ENCODE measurements around the gene ZNF566.

The ZNF566 gene

GRCh38 chr19:36488846-36489117 is 579 bp downstream of the ZNF566 start:
- Mint-ChIP-seq H3K4me3 (peak overlapping the region; percentile 89), H3K9me3 (peaks cover 6% of the 10 kb centered on the region), H3K4me1 (peaks cover 37% of the 10 kb centered on the region), H3K36me3 (peaks cover 27% of the 10 kb centered on the region), H3K27ac (peak overlapping the region; percentile 97)
- peak; percentile 64 for ATAC-seq
- no peak for DNase-seq (ENCODE audit: low spot score in 2 of 2)

- no peak for DNase-seq (ENCODE audit: low spot score in 2 of 2)
- H3K36me3 Mint-ChIP-seq, result peaks cover 27% of the 10 kb centered on the region
- H3K27ac Mint-ChIP-seq, result peak overlapping the region; percentile 97
- H3K4me1 Mint-ChIP-seq, result peaks cover 37% of the 10 kb centered on the region
- ATAC-seq, result peak; percentile 1
- peak overlapping the region; percentile 89 for H3K4me3 Mint-ChIP-seq
- peaks cover 6% of the 10 kb centered on the region for H3K9me3 Mint-ChIP-seq
These were observed 1.1 kb downstream of the ZNF566 start for GRCh38 chr19:36488118-36488845.

DNA sequence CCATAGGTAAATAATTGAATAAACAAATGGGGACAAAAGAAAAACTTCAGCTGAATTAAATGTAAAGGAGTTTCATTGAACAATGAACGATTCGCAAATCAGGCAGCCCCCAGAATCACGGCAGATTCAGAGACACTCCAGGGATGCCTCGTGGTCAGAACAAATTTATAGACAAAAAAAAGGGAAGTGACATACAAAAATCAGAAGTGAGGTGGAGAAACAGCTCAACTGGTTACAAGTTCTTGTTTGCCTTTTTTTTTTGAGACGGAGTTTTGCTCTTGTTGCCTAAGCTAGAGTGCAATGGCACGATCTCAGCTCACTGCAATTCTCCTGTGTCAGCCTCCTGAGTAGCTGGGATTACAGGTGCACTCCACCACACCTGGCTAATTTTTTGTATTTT is 5.7 kb downstream of the ZNF566 start:
- Mint-ChIP-seq H3K4me1 (peaks cover 16% of the 10 kb centered on the region), H3K27ac (no peak overlapping the region), H3K4me3 (no peak overlapping the region), H3K36me3 (peaks cover 11% of the 10 kb centered on the region), H3K9me3 (no peaks in the 10 kb centered on the region)
- DNase-seq (ENCODE audit: low spot score in 2 of 2), result no peak
- ATAC-seq, result no peak

GRCh38 chr19:36482876-36483275 is 6.5 kb downstream of the ZNF566 start:
- no peak overlapping the region for H3K4me3 Mint-ChIP-seq
- no peak for DNase-seq (ENCODE audit: low spot score in 2 of 2)
- peaks cover 4% of the 10 kb centered on the region for H3K9me3 Mint-ChIP-seq
- no peak for ATAC-seq
- H3K4me1 Mint-ChIP-seq, result peaks cover 9% of the 10 kb centered on the region
- H3K36me3 Mint-ChIP-seq, result peaks cover 6% of the 10 kb centered on the region
- no peak overlapping the region for H3K27ac Mint-ChIP-seq

DNA sequence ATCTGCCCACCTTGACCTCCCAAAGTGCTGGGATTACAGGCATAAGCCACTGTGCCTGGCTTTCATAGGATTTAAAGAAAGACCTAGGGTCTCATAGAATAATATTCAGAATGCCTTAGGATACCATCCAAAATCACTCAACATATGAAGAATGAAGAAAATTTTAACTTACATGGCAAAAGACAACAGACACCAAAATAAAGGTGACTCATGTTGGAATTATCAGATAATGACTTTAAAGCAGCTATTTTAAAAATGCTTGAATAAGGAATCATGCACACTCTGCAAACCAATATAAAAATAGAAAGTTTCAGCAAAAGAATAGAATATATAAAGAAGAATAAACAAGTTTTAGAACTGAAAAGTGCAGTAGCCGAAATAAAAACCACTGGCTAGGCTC is 29.3 kb downstream of the ZNF566 start:
- no peaks in the 10 kb centered on the region for H3K4me1 Mint-ChIP-seq
- no peak for DNase-seq (ENCODE audit: low spot score in 2 of 2)
- H3K36me3 Mint-ChIP-seq, result peaks cover 24% of the 10 kb centered on the region
- no peak overlapping the region for H3K4me3 Mint-ChIP-seq
- H3K27ac Mint-ChIP-seq, result no peak overlapping the region
- ATAC-seq, result no peak
- H3K9me3 Mint-ChIP-seq, result peaks cover 14% of the 10 kb centered on the region

GRCh38 chr19:36456831-36457230 is 32.5 kb downstream of the ZNF566 start:
- Mint-ChIP-seq H3K36me3 (peaks cover 40% of the 10 kb centered on the region), H3K9me3 (peaks cover 26% of the 10 kb centered on the region), H3K4me3 (no peak overlapping the region), H3K4me1 (no peaks in the 10 kb centered on the region), H3K27ac (no peak overlapping the region)
- ATAC-seq (no peak), DNase-seq (ENCODE audit: low spot score in 2 of 2) (no peak)

GRCh38 chr19:36449059-36449670 is 40.2 kb downstream of the ZNF566 start:
- no peaks in the 10 kb centered on the region for H3K4me1 Mint-ChIP-seq
- peaks cover 21% of the 10 kb centered on the region for H3K9me3 Mint-ChIP-seq
- peaks cover 31% of the 10 kb centered on the region for H3K36me3 Mint-ChIP-seq
- ATAC-seq (no peak), DNase-seq (ENCODE audit: low spot score in 2 of 2) (no peak)
- no peak overlapping the region for H3K4me3 Mint-ChIP-seq
- no peak overlapping the region for H3K27ac Mint-ChIP-seq

DNA sequence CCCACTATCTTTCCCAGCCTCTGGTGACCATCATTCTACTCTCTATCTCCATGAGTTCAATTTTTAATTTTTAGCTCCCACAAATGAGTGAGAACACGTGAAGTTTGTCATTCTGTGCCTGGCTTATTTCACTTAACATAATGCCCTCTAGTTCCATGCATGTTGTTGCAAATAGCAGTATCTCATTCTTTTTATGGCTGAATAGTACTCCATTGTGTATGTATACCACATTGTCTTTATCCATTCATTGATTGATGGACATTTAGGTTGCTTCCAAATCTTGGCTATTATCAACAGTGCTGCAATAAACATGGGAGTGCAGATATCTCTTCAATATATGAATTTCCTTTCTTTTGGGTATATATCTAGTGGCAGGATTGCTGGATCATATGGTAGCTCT is 48.0 kb downstream of the ZNF566 start:
- Mint-ChIP-seq H3K27ac (no peak overlapping the region), H3K9me3 (peaks cover 24% of the 10 kb centered on the region), H3K4me3 (no peak overlapping the region), H3K36me3 (no peaks in the 10 kb centered on the region), H3K4me1 (no peaks in the 10 kb centered on the region)
- no peak for DNase-seq (ENCODE audit: low spot score in 2 of 2)
- no peak for ATAC-seq

- Mint-ChIP-seq H3K4me3 (no peak overlapping the region), H3K4me1 (no peaks in the 10 kb centered on the region), H3K9me3 (peaks cover 30% of the 10 kb centered on the region), H3K36me3 (no peaks in the 10 kb centered on the region), H3K27ac (no peak overlapping the region)
- DNase-seq (ENCODE audit: low spot score in 2 of 2) (no peak), ATAC-seq (no peak)
These were observed 52.8 kb downstream of the ZNF566 start for GRCh38 chr19:36436531-36436930.

DNA sequence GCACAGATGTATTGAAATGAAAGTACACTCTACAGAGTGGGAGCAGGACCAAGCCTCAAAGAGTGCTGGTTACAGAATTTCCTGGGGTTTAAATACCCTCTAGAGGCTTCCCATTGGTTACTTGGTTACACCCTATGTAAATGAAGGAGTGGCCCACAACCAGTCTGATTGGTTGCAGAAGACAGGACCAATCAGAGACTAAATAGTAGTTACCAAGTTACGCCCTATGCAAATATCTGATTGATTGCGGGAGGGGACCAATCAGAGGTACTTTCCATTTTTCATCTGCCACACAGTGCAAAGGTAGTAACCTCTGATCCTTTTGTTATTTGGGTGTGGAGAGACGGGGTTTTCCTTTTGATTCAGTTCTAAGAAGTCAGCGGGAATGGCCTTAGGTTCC is 65.4 kb downstream of the ZNF566 start:
- H3K9me3 Mint-ChIP-seq, result peaks cover 7% of the 10 kb centered on the region
- no peaks in the 10 kb centered on the region for H3K36me3 Mint-ChIP-seq
- DNase-seq (ENCODE audit: low spot score in 2 of 2) (no peak), ATAC-seq (no peak)
- H3K27ac Mint-ChIP-seq, result no peak overlapping the region
- H3K4me3 Mint-ChIP-seq, result no peak overlapping the region
- H3K4me1 Mint-ChIP-seq, result peaks cover 1% of the 10 kb centered on the region

DNA sequence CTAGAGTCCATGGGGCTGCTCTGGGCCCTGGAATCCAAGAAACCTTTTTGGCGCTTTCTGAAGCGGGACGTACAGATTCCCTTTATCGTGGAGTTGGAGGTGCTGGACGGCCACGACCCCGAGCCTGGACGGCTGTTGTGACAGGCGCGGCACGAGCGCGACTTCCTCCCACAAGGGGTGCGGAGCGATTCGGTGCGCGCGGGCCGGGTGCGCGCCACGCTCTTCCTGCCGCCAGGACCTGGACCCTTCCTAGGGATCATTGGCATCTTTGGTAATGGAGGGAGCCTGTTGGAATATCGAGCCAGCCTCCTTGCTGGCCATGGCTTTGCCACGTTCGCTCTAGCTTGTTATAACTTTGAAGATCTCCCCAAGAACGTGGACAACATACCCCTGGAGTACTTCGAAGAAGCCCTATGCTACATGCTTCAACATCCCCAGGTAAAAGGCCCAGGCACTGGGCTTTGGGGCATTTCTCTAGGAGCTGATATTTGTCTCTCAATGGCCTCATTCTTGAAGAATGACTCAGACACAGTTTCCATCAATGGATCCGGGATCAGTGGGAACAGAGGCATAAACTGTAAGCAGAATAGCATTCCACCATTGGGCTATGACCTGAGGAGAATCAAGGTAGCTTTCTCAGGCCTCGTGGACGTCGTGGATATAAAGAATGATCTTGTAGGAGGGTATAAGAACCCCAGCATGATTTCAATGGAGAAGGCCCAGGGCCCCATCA is 67.4 kb downstream of the ZNF566 start:
- Mint-ChIP-seq H3K4me3 (no peak overlapping the region), H3K36me3 (peaks cover 10% of the 10 kb centered on the region), H3K4me1 (peaks cover 21% of the 10 kb centered on the region), H3K27ac (no peak overlapping the region), H3K9me3 (peaks cover 5% of the 10 kb centered on the region)
- ATAC-seq, result no peak
- DNase-seq (ENCODE audit: low spot score in 2 of 2), result no peak

GRCh38 chr19:36420961-36421748 is 68.2 kb downstream of the ZNF566 start:
- no peak for DNase-seq (ENCODE audit: low spot score in 2 of 2)
- Mint-ChIP-seq H3K9me3 (peaks cover 3% of the 10 kb centered on the region), H3K27ac (no peak overlapping the region), H3K4me1 (peaks cover 21% of the 10 kb centered on the region), H3K36me3 (peaks cover 10% of the 10 kb centered on the region), H3K4me3 (peak overlapping the region; percentile 25)
- ATAC-seq, result no peak

- DNase-seq (ENCODE audit: low spot score in 2 of 2) (peak; percentile 75 to 89), ATAC-seq (peak; percentile 96)
- H3K27ac Mint-ChIP-seq, result peak within 1 kb of the TSS; percentile 99
- peak within 1 kb of the TSS; percentile 98 for H3K4me3 Mint-ChIP-seq
- peaks cover 21% of the 10 kb centered on the region for H3K36me3 Mint-ChIP-seq
- H3K4me1 Mint-ChIP-seq, result peaks cover 21% of the 10 kb centered on the region
- peaks cover 3% of the 10 kb centered on the region for H3K9me3 Mint-ChIP-seq
These were observed 70.9 kb downstream of the ZNF566 start, which contains the start of gene ZFP82 for GRCh38 chr19:36418287-36419001. ZFP82 (minus strand) TSS chr19:36418644; CDS start chr19:36409789, 8,855 bp downstream.

DNA sequence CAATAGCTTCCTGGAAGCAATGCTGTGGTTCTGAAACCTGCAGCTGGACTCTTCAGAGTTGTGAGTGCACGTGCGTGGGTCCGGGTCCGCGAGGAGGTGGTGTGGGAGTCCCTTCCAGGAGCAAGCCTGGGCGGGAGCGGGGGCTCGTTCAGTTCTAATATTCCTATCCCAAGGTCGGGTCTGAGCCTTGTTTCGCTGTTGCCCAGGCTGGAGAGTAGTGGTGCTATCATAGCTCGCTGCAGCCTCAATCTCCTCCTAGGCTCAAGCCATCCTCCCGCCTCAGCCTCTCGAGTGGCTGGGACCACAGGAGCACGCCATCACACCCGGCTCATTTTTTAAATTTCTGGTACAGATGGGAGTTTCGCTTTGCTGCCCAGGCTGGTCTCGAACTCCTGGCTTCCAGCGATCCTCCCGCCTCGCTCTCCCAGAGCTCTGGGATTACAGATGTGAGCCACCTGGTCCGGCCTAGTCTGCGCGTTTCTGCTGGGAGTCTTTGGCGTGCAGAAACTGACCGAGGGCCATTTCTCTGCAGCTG is 71.5 kb downstream of the ZNF566 start:
- H3K36me3 Mint-ChIP-seq, result peaks cover 26% of the 10 kb centered on the region
- ATAC-seq, result no peak
- peaks cover 21% of the 10 kb centered on the region for H3K4me1 Mint-ChIP-seq
- DNase-seq (ENCODE audit: low spot score in 2 of 2), result peak; percentile 2 to 48
- H3K4me3 Mint-ChIP-seq, result peak overlapping the region; percentile 98
- H3K27ac Mint-ChIP-seq, result peak overlapping the region; percentile 99
- H3K9me3 Mint-ChIP-seq, result peaks cover 3% of the 10 kb centered on the region

Measured in stimulated activated effector memory CD8-positive, alpha-beta T cell treated with anti-CD3 and anti-CD28 coated beads, Interleukin-12 subunit alpha, Interleukin-12 subunit beta, amount 100 ng/mL, for 72 hours (primary cell).